Thoracic aorta (tissue), 2 donors: ENCODE data around the gene CDYL. TPM values are rescaled to one million over a fixed set of nuclear protein-coding genes. Genes with fewer than 3 reads are reported as not detected.

Experiments
- ATAC-seq: fragments of 150-250 bp; one replicate; pipeline ENCODE4 v1.8.0; 2017; ENCODE audit warnings: low read depth; ENCODE audit not compliant: insufficient number of reproducible peaks, low FRiP score
- DNase-seq: peaks from one replicate; pipeline ENCODE4 v3.0.0-alpha.2; 2020; ENCODE audit warnings: low spot score
- H3K27ac ChIP-seq, 2 donors: fragments of 200-600 bp; sonication (generic); 1 replicate in 1 of 2; 2 replicates in 1 of 2; pipeline ENCODE4 v1.5.1; 2016; ENCODE audit warnings: mild to moderate bottlenecking in 2 of 2, moderate library complexity in 2 of 2
- H3K27me3 ChIP-seq: fragments of 200-600 bp; sonication (generic); replicated peaks from 2 replicates; pipeline ENCODE4 v1.6.0; 2016; ENCODE audit warnings: mild to moderate bottlenecking; ENCODE audit not compliant: insufficient read depth
- H3K36me3 ChIP-seq: fragments of 200-600 bp; sonication (generic); one replicate; pipeline ENCODE4 v1.5.1; 2016
- H3K4me1 ChIP-seq, 2 donors: fragments of 200-600 bp; sonication (generic); 1 replicate in 1 of 2; 2 replicates in 1 of 2; pipeline versions ENCODE4 v1.5.1 to v1.6.0; 2016; ENCODE audit warnings: low read depth in 2 of 2, mild to moderate bottlenecking in 1 of 2; ENCODE audit not compliant: control insufficient read depth in 1 of 2
- H3K4me3 ChIP-seq: fragments of 200-600 bp; sonication (generic); 2 replicates; pipeline ENCODE4 v1.5.1; 2016; ENCODE audit warnings: mild to moderate bottlenecking
- H3K9me3 ChIP-seq: fragments of 200-600 bp; sonication (generic); 2 replicates; pipeline ENCODE4 v1.5.1; 2016
- CTCF ChIP-seq: fragments of 200-600 bp; sonication (generic); IDR thresholded peaks from one replicate; pipeline ENCODE4 v1.5.1; 2019; ENCODE audit warnings: antibody characterized with exemption
- total RNA-seq, 2 donors: library from RNA; depleted of rRNA; stranded (reverse); fragments of >200 nt; gene quantifications; one replicate each; pipeline versions ENCODE4 v1.1.0 to v1.2.3, GENCODE V29; 2016

The CDYL gene
- total RNA-seq, 2 donors from 2014 or later = 22.7 to 38.2 TPM

GRCh38 chr6:4961322-4962168 lies 185.3 kb downstream of the CDYL start:
- no peak overlapping the region for H3K4me3 ChIP-seq
- ATAC-seq (no peak), DNase-seq (no peak)
- H3K27me3 ChIP-seq = no peaks in the 10 kb centered on the region
- no peak overlapping the region for H3K27ac ChIP-seq
- no peaks in the 10 kb centered on the region for H3K36me3 ChIP-seq
- TF ChIP-seq CTCF = no peak
- H3K4me1 ChIP-seq = no peaks in the 10 kb centered on the region
- H3K9me3 ChIP-seq = no peaks in the 10 kb centered on the region

- Histone ChIP-seq H3K36me3 (no peaks in the 10 kb centered on the region), H3K4me3 (no peak overlapping the region), H3K9me3 (no peaks in the 10 kb centered on the region), H3K4me1 (no peaks in the 10 kb centered on the region), H3K27ac (no peak overlapping the region), H3K27me3 (no peaks in the 10 kb centered on the region)
- ATAC-seq (no peak), DNase-seq (no peak)
- TF ChIP-seq CTCF = no peak
Measured at GRCh38 chr6:4962905-4963304, 186.7 kb downstream of the CDYL start.

GRCh38 chr6:4964675-4965561 lies 188.7 kb downstream of the CDYL start:
- no peaks in the 10 kb centered on the region for H3K9me3 ChIP-seq
- no peaks in the 10 kb centered on the region for H3K4me1 ChIP-seq
- no peaks in the 10 kb centered on the region for H3K27me3 ChIP-seq
- no peaks in the 10 kb centered on the region for H3K36me3 ChIP-seq
- TF ChIP-seq CTCF = no peak
- ATAC-seq = no peak
- H3K4me3 ChIP-seq = no peak overlapping the region
- H3K27ac ChIP-seq = no peak overlapping the region
- no peak for DNase-seq

GRCh38 chr6:4965562-4966389 lies 189.6 kb downstream of the CDYL start:
- H3K27ac ChIP-seq = no peak overlapping the region
- no peaks in the 10 kb centered on the region for H3K36me3 ChIP-seq
- TF ChIP-seq CTCF = no peak
- no peak overlapping the region for H3K4me3 ChIP-seq
- no peaks in the 10 kb centered on the region for H3K27me3 ChIP-seq
- DNase-seq (no peak), ATAC-seq (no peak)
- no peaks in the 10 kb centered on the region for H3K4me1 ChIP-seq
- H3K9me3 ChIP-seq = no peaks in the 10 kb centered on the region
